NOMO-1 (cell line): ENCODE data around the gene DLGAP1.
"Not testable (repeated sequence)": the region's sequence is repeated elsewhere in the genome, so short reads cannot be mapped to it uniquely, and the experiment has no call there.

Experiments
- DNase-seq, 2 experiments: peaks; one replicate each; lab custom pipeline; 2025; ENCODE audit not compliant: unreplicated experiment in 2 of 2; lab: John Stamatoyannopoulos, UW

Gene DLGAP1

GRCh38 chr18:4293337-4293736 is 161.8 kb downstream of the DLGAP1 start:
- no peak for DNase-seq

GRCh38 chr18:4292696-4293095 is 162.4 kb downstream of the DLGAP1 start:
- DNase-seq = no peak

- DNase-seq = not testable (repeated sequence)
Observed at GRCh38 chr18:4287340-4287739, 167.8 kb downstream of the DLGAP1 start.

- no peak for DNase-seq
Observed at GRCh38 chr18:4286256-4286655, 168.9 kb downstream of the DLGAP1 start.

GRCh38 chr18:4285525-4285924 is 169.6 kb downstream of the DLGAP1 start:
- DNase-seq = no peak

- no peak for DNase-seq
Observed at GRCh38 chr18:4284528-4284927, 170.6 kb downstream of the DLGAP1 start.

- DNase-seq = no peak
Observed at GRCh38 chr18:4283746-4284291, 171.3 kb downstream of the DLGAP1 start.

- DNase-seq = no peak
Observed at GRCh38 chr18:4282954-4283353, 172.2 kb downstream of the DLGAP1 start.

GRCh38 chr18:4276953-4277585 is 178.0 kb downstream of the DLGAP1 start:
- no peak for DNase-seq

- DNase-seq = no peak
Observed at GRCh38 chr18:4271952-4272351, 183.2 kb downstream of the DLGAP1 start.

GRCh38 chr18:4270988-4271387 is 184.1 kb downstream of the DLGAP1 start:
- DNase-seq = no peak

- no peak for DNase-seq
Observed at GRCh38 chr18:4270016-4270415, 185.1 kb downstream of the DLGAP1 start.

- DNase-seq = no peak
Observed at GRCh38 chr18:4267641-4268040, 187.5 kb downstream of the DLGAP1 start.

GRCh38 chr18:4264347-4264791 is 190.7 kb downstream of the DLGAP1 start:
- no peak for DNase-seq

GRCh38 chr18:4260107-4260506 is 195.0 kb downstream of the DLGAP1 start:
- no peak for DNase-seq

GRCh38 chr18:4256766-4257417 is 198.2 kb downstream of the DLGAP1 start:
- no peak for DNase-seq

- DNase-seq = no peak
Observed at GRCh38 chr18:4254840-4255239, 200.3 kb downstream of the DLGAP1 start.

GRCh38 chr18:4252829-4253228 is 202.3 kb downstream of the DLGAP1 start:
- DNase-seq = no peak

- DNase-seq = no peak
Observed at GRCh38 chr18:4251873-4252272, 203.2 kb downstream of the DLGAP1 start.

- no peak for DNase-seq
Observed at GRCh38 chr18:4251206-4251605, 203.9 kb downstream of the DLGAP1 start.

- DNase-seq = no peak
Observed at GRCh38 chr18:4250141-4250540, 205.0 kb downstream of the DLGAP1 start.

GRCh38 chr18:4248686-4249085 is 206.4 kb downstream of the DLGAP1 start:
- no peak for DNase-seq
